ENCODE measurements around the gene NUP37. TPM values are rescaled to one million over a fixed set of nuclear protein-coding genes. Genes with fewer than 3 reads are reported as not detected.

NUP37 gene
- total and polyA plus RNA-seq, 9 of the 15 experiments (the other 6 are each of a cell fraction or from before 2014, with no cell fraction given): 72.2 to 429 (median 170) TPM

GRCh38 chr12:102061560-102062418 is 58.1 kb downstream of the NUP37 start, which contains the start of gene WASHC3 (continued):
- no peak for TF ChIP-seq ZNF518B (CRISPR knock-in tag; IDR thresholded peaks at IDR 0.05)
- TF ChIP-seq ZNF512 (tag; IDR thresholded peaks at IDR 0.05): no peak
- no peak for TF ChIP-seq NR2F6 (CRISPR knock-in tag; IDR thresholded peaks at IDR 0.05)
- TF ChIP-seq ARID1B (IDR thresholded peaks at IDR 0.05): no peak
- TF ChIP-seq BCOR (IDR thresholded peaks at IDR 0.05): no peak
- TF ChIP-seq ZFPM2 (CRISPR knock-in tag; IDR thresholded peaks at IDR 0.05): no peak
- no peak for TF ChIP-seq ZNF311 (CRISPR knock-in tag; IDR thresholded peaks at IDR 0.05)
- peak; percentile 41 to 66 for TF ChIP-seq MAZ (CRISPR knock-in tag; conservative IDR thresholded peaks at IDR 0.05 in 1 of 2, IDR thresholded peaks at IDR 0.05 in 1 of 2)
- no peak for TF ChIP-seq E2F5 (CRISPR knock-in tag; IDR thresholded peaks at IDR 0.05)
- TF ChIP-seq PYGO2 (tag; IDR thresholded peaks at IDR 0.05): no peak
- no peak for TF ChIP-seq NEUROD1 (IDR thresholded peaks at IDR 0.05; ENCODE audit: borderline replicate concordance, low read depth, low read length, partially characterized antibody)
- no peak for TF ChIP-seq RFX1 (IDR thresholded peaks at IDR 0.05)
- TF ChIP-seq USF2 (CRISPR knock-in tag; IDR thresholded peaks at IDR 0.05): no peak
- TF ChIP-seq ZNF592 (IDR thresholded peaks at IDR 0.05): no peak
